PC-9 (cell line): ENCODE results near the gene LMTK3. TPM values are rescaled to one million over a fixed set of nuclear protein-coding genes. Genes with fewer than 3 reads are reported as not detected.

Experiments used
- BruUV-seq: library from RNA; stranded (reverse); fragments of 400-500 nt; replicated peaks from 2 replicates; lab custom pipeline; 2021; lab: Mats Ljungman, UMichigan
- CTCF ChIA-PET: fragments of 300-600 bp; sonication (Branson Sonifier 250); formaldehyde crosslinking; loops from one replicate; lab custom pipeline; 2022; ENCODE audit warnings: antibody characterized with exemption; lab: Charles Lee
- POLR2A ChIA-PET: fragments of 300-600 bp; sonication (Branson Sonifier 250); formaldehyde crosslinking; loops from one replicate; lab custom pipeline; 2022; ENCODE audit warnings: antibody characterized with exemption; ENCODE audit not compliant: unreplicated experiment; lab: Charles Lee
- DNase-seq, 2 experiments: peaks; one replicate each; pipeline versions ENCODE4 v3.0.0 to v3.0.0-alpha.2; 2015 to 2022; ENCODE audit warnings: mixed read lengths in 1 of 2
- H2AFZ ChIP-seq: fragments of 200-600 bp; sonication (generic); 2 replicates; pipeline ENCODE4 v1.8.1; 2017; ENCODE audit warnings: antibody characterized with exemption
- H3F3A ChIP-seq: fragments of 200-600 bp; sonication (generic); 2 replicates; pipeline ENCODE4 v1.8.1; 2017; ENCODE audit warnings: antibody characterized with exemption, mild to moderate bottlenecking, low read depth; ENCODE audit not compliant: insufficient read depth
- H3K27ac ChIP-seq: fragments of 200-600 bp; sonication (generic); 2 replicates; pipeline ENCODE4 v1.6.1; 2016; ENCODE audit warnings: mixed run types
- H3K27me3 ChIP-seq: fragments of 200-600 bp; sonication (generic); 2 replicates; pipeline ENCODE4 v1.6.1; 2016; ENCODE audit warnings: low read depth, mixed run types; ENCODE audit not compliant: insufficient read depth
- H3K36me3 ChIP-seq: fragments of 200-600 bp; sonication (generic); 2 replicates; pipeline ENCODE4 v1.6.1; 2016; ENCODE audit warnings: low read depth, mixed run types
- H3K4me1 ChIP-seq: fragments of 200-600 bp; sonication (generic); replicated peaks from 2 replicates; pipeline ENCODE4 v1.6.1; 2016; ENCODE audit warnings: mixed run types; ENCODE audit not compliant: insufficient read depth
- H3K4me2 ChIP-seq: fragments of 200-600 bp; sonication (generic); 2 replicates; pipeline ENCODE4 v1.6.1; 2017; ENCODE audit warnings: mixed run types
- H3K4me3 ChIP-seq: fragments of 200-600 bp; sonication (generic); 2 replicates; pipeline ENCODE4 v1.6.1; 2016; ENCODE audit warnings: mixed run types
- H3K79me2 ChIP-seq: fragments of 200-600 bp; sonication (generic); 2 replicates; pipeline ENCODE4 v1.6.1; 2017; ENCODE audit warnings: low read depth, mixed run types
- H3K9me2 ChIP-seq: fragments of 200-600 bp; sonication (generic); 2 replicates; pipeline ENCODE4 v1.8.1; 2017; ENCODE audit warnings: mild to moderate bottlenecking; ENCODE audit not compliant: insufficient read depth
- H3K9me3 ChIP-seq: fragments of 200-600 bp; sonication (generic); 2 replicates; pipeline ENCODE4 v1.8.1; 2016; ENCODE audit warnings: low read depth; ENCODE audit not compliant: insufficient read depth
- H4K20me1 ChIP-seq: fragments of 200-600 bp; sonication (generic); 2 replicates; pipeline ENCODE4 v1.8.1; 2017; ENCODE audit not compliant: insufficient read depth
- EZH2 ChIP-seq: fragments of 200-600 bp; sonication (generic); IDR thresholded peaks from 2 replicates; pipeline ENCODE4 v1.8.0; 2017; ENCODE audit warnings: antibody characterized with exemption, low read depth
- intact Hi-C: fragments of 100-400 bp; cut with micrococcal nuclease; formaldehyde crosslinking; loops from one replicate; pipeline ENCODE4 v1.10.0; 2022; ENCODE audit not compliant: unreplicated experiment
- total RNA-seq: library from RNA; stranded (reverse); gene quantifications from 2 replicates; pipeline ENCODE4 v1.2.3, GENCODE V29; 2021
- TF ChIP-seq, protein P1 (sequence below): fragments of 200-600 bp; sonication (generic); conservative IDR thresholded peaks from 2 replicates; pipeline ENCODE4 v1.6.1; 2017; ENCODE audit warnings: mixed run types, antibody characterized with exemption, mild to moderate bottlenecking, moderate library complexity

The LMTK3 gene
- total RNA-seq, 1 experiment from 2014 or later, result 13.9 TPM

DNA sequence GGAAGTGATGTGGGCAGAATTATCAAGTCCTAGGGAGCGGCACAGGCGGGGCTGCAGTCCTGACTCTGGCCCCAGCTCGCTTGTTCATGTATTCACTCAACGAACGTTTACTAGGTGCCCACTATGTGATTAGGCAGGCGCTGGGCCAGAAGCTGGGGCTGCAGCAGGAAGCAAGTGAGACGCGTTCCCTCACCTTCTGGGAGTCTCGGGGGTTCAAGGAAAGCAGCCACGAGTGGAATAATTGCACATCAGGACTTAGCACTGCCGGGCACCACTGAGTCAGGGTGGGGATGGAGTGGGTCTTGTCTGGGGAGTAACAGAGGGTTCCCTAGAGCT is 2.5 kb upstream of the LMTK3 start:
- intact Hi-C loops, result no loop called here
- Histone ChIP-seq H2AFZ (peak overlapping the region; percentile 94), H3K27me3 (no peaks in the 10 kb centered on the region), H3K9me2 (no peaks in the 10 kb centered on the region), H3K36me3 (no peaks in the 10 kb centered on the region), H3K9me3 (no peaks in the 10 kb centered on the region), H4K20me1 (no peaks in the 10 kb centered on the region), H3K79me2 (no peaks in the 10 kb centered on the region), H3F3A (peaks cover 45% of the 10 kb centered on the region; the same call in 1 of the 2 replicates), H3K27ac (no peak overlapping the region), H3K4me2 (peak overlapping the region; percentile 83), H3K4me3 (peak overlapping the region; percentile 83; the same call in 1 of the 2 replicates), H3K4me1 (no peaks in the 10 kb centered on the region)
- ChIA-PET POLR2A (interaction anchor here (0.6 to 0.7 kb wide), 2 partner anchors 54 to 244 kb away, joined by 3 to 11 read pairs; partner anchors contain the start of gene ZNF114), CTCF (interaction anchor here (1.1 kb wide), 1 partner anchor 70 kb away, joined by 3 read pairs; no protein-coding TSS in a partner anchor)
- TF ChIP-seq EZH2, result no peak
- TF ChIP-seq, protein P1, sequence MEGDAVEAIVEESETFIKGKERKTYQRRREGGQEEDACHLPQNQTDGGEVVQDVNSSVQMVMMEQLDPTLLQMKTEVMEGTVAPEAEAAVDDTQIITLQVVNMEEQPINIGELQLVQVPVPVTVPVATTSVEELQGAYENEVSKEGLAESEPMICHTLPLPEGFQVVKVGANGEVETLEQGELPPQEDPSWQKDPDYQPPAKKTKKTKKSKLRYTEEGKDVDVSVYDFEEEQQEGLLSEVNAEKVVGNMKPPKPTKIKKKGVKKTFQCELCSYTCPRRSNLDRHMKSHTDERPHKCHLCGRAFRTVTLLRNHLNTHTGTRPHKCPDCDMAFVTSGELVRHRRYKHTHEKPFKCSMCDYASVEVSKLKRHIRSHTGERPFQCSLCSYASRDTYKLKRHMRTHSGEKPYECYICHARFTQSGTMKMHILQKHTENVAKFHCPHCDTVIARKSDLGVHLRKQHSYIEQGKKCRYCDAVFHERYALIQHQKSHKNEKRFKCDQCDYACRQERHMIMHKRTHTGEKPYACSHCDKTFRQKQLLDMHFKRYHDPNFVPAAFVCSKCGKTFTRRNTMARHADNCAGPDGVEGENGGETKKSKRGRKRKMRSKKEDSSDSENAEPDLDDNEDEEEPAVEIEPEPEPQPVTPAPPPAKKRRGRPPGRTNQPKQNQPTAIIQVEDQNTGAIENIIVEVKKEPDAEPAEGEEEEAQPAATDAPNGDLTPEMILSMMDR, result no peak
- BruUV-seq, result no TSS peak
- no peak for DNase-seq

DNA sequence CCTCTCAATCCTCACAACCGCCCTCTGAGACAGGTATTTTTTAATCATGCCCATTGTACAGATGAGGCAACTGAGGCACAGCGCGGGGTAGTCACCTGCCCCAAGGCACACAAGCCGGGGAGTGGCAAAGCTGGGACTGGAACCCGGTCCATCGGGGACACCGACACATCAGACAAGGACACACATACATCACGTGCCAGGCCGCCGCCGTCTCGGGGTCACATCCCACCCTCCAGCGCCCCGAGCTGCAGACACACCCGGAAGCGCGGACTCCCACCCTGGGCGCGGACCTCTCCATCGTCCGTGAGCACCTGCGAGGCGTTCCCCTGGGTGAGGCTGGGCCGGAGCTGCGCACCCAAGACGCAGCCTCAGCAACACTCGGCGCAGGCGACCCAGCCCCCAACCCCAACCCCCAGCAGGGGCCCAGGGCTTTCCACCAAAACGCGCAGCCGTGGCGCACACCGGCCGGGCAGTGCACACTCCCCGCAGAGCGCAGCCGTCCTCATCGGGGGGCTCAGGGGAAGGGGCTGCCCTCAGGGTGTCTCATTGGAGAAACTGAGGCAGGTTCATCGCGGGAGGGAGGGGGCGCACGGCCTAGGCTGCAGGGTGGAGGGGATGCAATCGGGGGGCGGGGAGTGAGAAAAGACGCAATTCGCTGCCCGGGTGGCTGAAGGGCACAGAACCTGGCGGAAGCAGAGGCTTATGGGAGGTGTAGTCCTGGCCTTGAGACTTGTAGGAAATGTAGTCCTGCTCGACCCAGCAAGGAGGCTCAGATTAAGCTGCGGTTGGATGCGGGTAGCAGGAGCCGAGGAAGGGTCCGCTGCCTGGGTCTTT is 1.9 kb upstream of the LMTK3 start:
- ChIA-PET POLR2A (interaction anchor here (0.6 to 0.7 kb wide), 2 partner anchors 55 to 244 kb away, joined by 3 to 11 read pairs; partner anchors contain the start of gene ZNF114), CTCF (interaction anchor here (1.1 kb wide), 1 partner anchor 71 kb away, joined by 3 read pairs; no protein-coding TSS in a partner anchor)
- peak overlapping the region; percentile 94 for H2AFZ ChIP-seq
- intact Hi-C loops, result loop anchor here (2.0 kb wide), 1 partner anchor 39 kb away; the partner anchor contains the start of gene SULT2B1
- no peaks in the 10 kb centered on the region; the same call in 1 of the 2 replicates for H3K4me1 ChIP-seq
- H3K79me2 ChIP-seq, result no peaks in the 10 kb centered on the region
- H3K4me3 ChIP-seq, result peak overlapping the region; percentile 83
- peak overlapping the region; percentile 83 for H3K4me2 ChIP-seq
- peak; percentile 62 to 68 for DNase-seq
- H4K20me1 ChIP-seq, result no peaks in the 10 kb centered on the region
- peaks cover 45% of the 10 kb centered on the region; the same call in 1 of the 2 replicates for H3F3A ChIP-seq
- H3K36me3 ChIP-seq, result no peaks in the 10 kb centered on the region
- H3K27ac ChIP-seq, result no peak overlapping the region
- no peaks in the 10 kb centered on the region for H3K9me2 ChIP-seq
- H3K9me3 ChIP-seq, result no peaks in the 10 kb centered on the region
- TF ChIP-seq EZH2, result no peak
- TF ChIP-seq, protein P1, result no peak
- TSS peak; percentile 75 for BruUV-seq
- H3K27me3 ChIP-seq, result no peaks in the 10 kb centered on the region

DNA sequence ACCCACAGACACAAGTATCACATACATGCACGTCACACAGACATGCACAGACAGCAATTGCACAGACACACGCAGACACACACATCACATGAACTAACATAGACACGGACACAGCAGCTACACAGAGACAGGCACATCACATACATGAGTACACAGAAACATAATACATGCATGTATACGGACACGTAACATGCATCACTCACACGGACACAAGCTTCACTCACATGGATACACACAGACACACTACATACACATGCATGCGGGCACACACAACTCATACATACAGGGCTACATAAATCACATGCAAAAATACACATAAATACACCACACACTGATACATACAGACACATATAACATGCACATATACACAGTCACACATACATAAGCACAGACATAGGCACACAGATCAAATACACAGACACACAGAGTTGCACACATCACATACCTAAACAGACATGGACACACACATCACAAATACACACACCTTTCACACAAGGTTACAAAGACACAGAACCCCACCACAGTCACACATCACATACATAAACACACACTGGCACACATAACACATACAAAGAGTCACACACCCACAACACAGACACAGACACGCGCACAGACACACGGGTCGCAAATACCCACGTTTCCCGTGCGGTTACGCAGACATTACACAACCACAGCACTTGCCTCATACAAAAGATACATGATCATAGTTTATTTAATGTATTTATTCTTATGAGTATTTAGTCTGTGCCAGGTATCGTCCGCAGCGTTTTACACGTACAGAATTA is 1.1 kb upstream of the LMTK3 start:
- Histone ChIP-seq H2AFZ (peak overlapping the region; percentile 94; the same call in 1 of the 2 replicates), H3K4me3 (peak overlapping the region; percentile 83; the same call in 1 of the 2 replicates), H3K9me3 (no peaks in the 10 kb centered on the region), H3K4me2 (peak overlapping the region; percentile 83), H3K9me2 (no peaks in the 10 kb centered on the region), H3K27me3 (no peaks in the 10 kb centered on the region), H3K79me2 (no peaks in the 10 kb centered on the region), H3K4me1 (no peaks in the 10 kb centered on the region; the same call in 1 of the 2 replicates), H3K36me3 (no peaks in the 10 kb centered on the region), H4K20me1 (no peaks in the 10 kb centered on the region), H3K27ac (no peak overlapping the region), H3F3A (peaks cover 42% of the 10 kb centered on the region; the same call in 1 of the 2 replicates)
- CTCF ChIA-PET, result no interaction called here
- no TSS peak for BruUV-seq
- POLR2A ChIA-PET, result no interaction called here
- TF ChIP-seq EZH2, result no peak
- TF ChIP-seq, protein P1, result no peak
- intact Hi-C loops, result loop anchor here (2.0 kb wide), 1 partner anchor 40 kb away; the partner anchor contains the start of gene SULT2B1
- no peak for DNase-seq
